Neural progenitor cell (in vitro differentiated cells): ENCODE measurements around the gene FBXO17.

ENCODE experiments used
- EZH2 ChIP-seq: fragments of 200-600 bp; sonication (generic); IDR thresholded peaks from 2 replicates; pipeline ENCODE4 v1.6.1; 2017; ENCODE audit warnings: antibody characterized with exemption, mild to moderate bottlenecking, moderate library complexity
- EZH2phosphoT487 ChIP-seq: fragments of 200-600 bp; sonication (generic); IDR thresholded peaks from 2 replicates; pipeline ENCODE4 v1.6.1; 2017; ENCODE audit warnings: antibody characterized with exemption
- TF ChIP-seq, protein P1 (sequence below): fragments of 200-600 bp; sonication (generic); IDR thresholded peaks from 2 replicates; pipeline ENCODE4 v1.5.1; 2017; ENCODE audit warnings: antibody characterized with exemption, mild to moderate bottlenecking

DNA sequence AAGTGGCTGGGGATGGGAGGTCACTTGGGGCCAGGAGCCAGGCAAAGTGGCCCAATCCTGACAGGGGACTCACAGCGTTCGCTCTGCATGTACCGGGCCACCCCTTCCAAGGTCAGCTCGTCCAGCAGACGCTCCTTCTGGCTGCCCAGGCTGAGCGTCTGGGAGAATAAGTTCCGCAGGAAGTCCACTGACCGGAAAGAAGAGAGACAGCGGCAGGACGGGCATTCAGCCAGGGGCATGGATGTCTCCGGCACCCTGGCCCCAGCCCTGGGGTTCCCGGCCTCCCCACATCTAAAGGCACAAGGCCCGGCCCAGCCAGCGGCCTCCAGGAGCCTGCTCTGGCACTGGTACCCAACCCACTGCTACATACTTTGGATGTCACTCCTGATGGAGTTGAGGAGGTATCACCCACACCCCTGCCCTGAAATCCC is 82.2 kb downstream of the FBXO17 start:
- TF ChIP-seq, protein P1, sequence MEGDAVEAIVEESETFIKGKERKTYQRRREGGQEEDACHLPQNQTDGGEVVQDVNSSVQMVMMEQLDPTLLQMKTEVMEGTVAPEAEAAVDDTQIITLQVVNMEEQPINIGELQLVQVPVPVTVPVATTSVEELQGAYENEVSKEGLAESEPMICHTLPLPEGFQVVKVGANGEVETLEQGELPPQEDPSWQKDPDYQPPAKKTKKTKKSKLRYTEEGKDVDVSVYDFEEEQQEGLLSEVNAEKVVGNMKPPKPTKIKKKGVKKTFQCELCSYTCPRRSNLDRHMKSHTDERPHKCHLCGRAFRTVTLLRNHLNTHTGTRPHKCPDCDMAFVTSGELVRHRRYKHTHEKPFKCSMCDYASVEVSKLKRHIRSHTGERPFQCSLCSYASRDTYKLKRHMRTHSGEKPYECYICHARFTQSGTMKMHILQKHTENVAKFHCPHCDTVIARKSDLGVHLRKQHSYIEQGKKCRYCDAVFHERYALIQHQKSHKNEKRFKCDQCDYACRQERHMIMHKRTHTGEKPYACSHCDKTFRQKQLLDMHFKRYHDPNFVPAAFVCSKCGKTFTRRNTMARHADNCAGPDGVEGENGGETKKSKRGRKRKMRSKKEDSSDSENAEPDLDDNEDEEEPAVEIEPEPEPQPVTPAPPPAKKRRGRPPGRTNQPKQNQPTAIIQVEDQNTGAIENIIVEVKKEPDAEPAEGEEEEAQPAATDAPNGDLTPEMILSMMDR = no peak
- TF ChIP-seq EZH2 (no peak), EZH2phosphoT487 (no peak)
